IMR-90 (cell line): ENCODE results near the gene WBP1. TPM values are rescaled to one million over a fixed set of nuclear protein-coding genes. Genes with fewer than 3 reads are reported as not detected.
"Not testable (repeated sequence)": the region's sequence is repeated elsewhere in the genome, so short reads cannot be mapped to it uniquely, and the experiment has no call there.

Experiments used
- ATAC-seq: fragments of 200-7000 bp; cut with Tn5 transposase; 2 replicates; pipeline ENCODE4 v1.9.1; 2020; ENCODE audit warnings: low read depth, mild to moderate bottlenecking, moderate library complexity
- BruUV-seq: library from RNA; stranded (reverse); fragments of 400-500 nt; replicated peaks from 2 replicates; lab custom pipeline; 2021; lab: Mats Ljungman, UMichigan
- CTCF ChIA-PET: fragments of 300-600 bp; formaldehyde crosslinking; extraction: SDS; loops from one replicate; lab custom pipeline; 2021; ENCODE audit warnings: antibody characterized with exemption; lab: Yijun Ruan, JAX
- POLR2A ChIA-PET: fragments of 300-600 bp; sonication (Branson Sonifier 250); formaldehyde crosslinking; loops from one replicate; lab custom pipeline; 2022; ENCODE audit warnings: antibody characterized with exemption; ENCODE audit not compliant: unreplicated experiment; lab: Charles Lee
- DNase-seq: peaks from one replicate; pipeline ENCODE4 v3.0.0; 2013
- H2AFZ ChIP-seq: replicated peaks from 2 replicates; pipeline ENCODE3; 2013; ENCODE audit warnings: low read length, mild to moderate bottlenecking; ENCODE audit not compliant: poor library complexity
- H2AK5ac ChIP-seq: 2 replicates; pipeline ENCODE4 v1.6.1; 2013; ENCODE audit warnings: low read depth, low read length, inconsistent platforms
- H2AK9ac ChIP-seq: replicated peaks from 2 replicates; pipeline ENCODE3; 2013; ENCODE audit warnings: mild to moderate bottlenecking, low read depth, low read length, moderate library complexity; ENCODE audit not compliant: poor library complexity
- H2BK120ac ChIP-seq: 2 replicates; pipeline ENCODE4 v1.6.1; 2013; ENCODE audit warnings: low read depth, low read length, inconsistent platforms
- H2BK15ac ChIP-seq: 3 replicates; pipeline ENCODE4 v1.6.1; 2013; ENCODE audit warnings: low read depth, low read length, inconsistent platforms
- H2BK20ac ChIP-seq: 2 replicates; pipeline ENCODE4 v1.6.1; 2013; ENCODE audit warnings: low read depth, mild to moderate bottlenecking, inconsistent platforms, low read length, moderate library complexity
- H2BK5ac ChIP-seq: 2 replicates; pipeline ENCODE4 v1.6.1; 2013; ENCODE audit warnings: mild to moderate bottlenecking, low read depth, low read length, inconsistent platforms; ENCODE audit not compliant: poor library complexity, severe bottlenecking
- H3K14ac ChIP-seq: replicated peaks from 2 replicates; pipeline ENCODE4 v1.6.1; 2013; ENCODE audit warnings: low read depth, low read length, inconsistent platforms
- H3K18ac ChIP-seq: 2 replicates; pipeline ENCODE4 v1.6.1; 2013; ENCODE audit warnings: low read depth, low read length, control low read depth
- H3K23ac ChIP-seq: 2 replicates; pipeline ENCODE4 v1.6.1; 2013; ENCODE audit warnings: low read depth, low read length, inconsistent platforms
- H3K27ac ChIP-seq: 2 replicates; pipeline ENCODE4 v1.5.1; 2013; ENCODE audit warnings: mild to moderate bottlenecking, control low read depth, low read length; ENCODE audit not compliant: insufficient read depth
- H3K27me3 ChIP-seq: 2 replicates; pipeline ENCODE4 v1.6.1; 2013; ENCODE audit warnings: low read length; ENCODE audit not compliant: control insufficient read depth, insufficient read depth
- H3K36me3 ChIP-seq: 2 replicates; pipeline ENCODE4 v1.6.1; 2013; ENCODE audit warnings: low read length, mixed read lengths; ENCODE audit not compliant: control insufficient read depth, insufficient read depth
- H3K4ac ChIP-seq: 2 replicates; pipeline ENCODE4 v1.6.1; 2013; ENCODE audit warnings: low read depth, low read length, inconsistent platforms
- H3K4me1 ChIP-seq: 2 replicates; pipeline ENCODE4 v1.6.1; 2013; ENCODE audit warnings: low read length, mixed read lengths; ENCODE audit not compliant: control insufficient read depth, insufficient read depth
- H3K4me2 ChIP-seq: 2 replicates; pipeline ENCODE4 v1.6.1; 2013; ENCODE audit warnings: low read depth, mild to moderate bottlenecking, control low read depth, low read length, moderate library complexity
- H3K4me3 ChIP-seq: 2 replicates; pipeline ENCODE4 v1.5.1; 2013; ENCODE audit warnings: low read depth, mild to moderate bottlenecking, control low read depth, low read length, moderate library complexity; ENCODE audit not compliant: insufficient read depth
- H3K56ac ChIP-seq: 2 replicates; pipeline ENCODE4 v1.6.1; 2013; ENCODE audit warnings: low read length, inconsistent platforms; ENCODE audit not compliant: insufficient read depth; ENCODE audit errors: extremely low read depth
- H3K79me1 ChIP-seq, 2 experiments: 2 replicates each; pipeline ENCODE4 v1.6.1; 2013; ENCODE audit warnings: low read length in 2 of 2, inconsistent platforms in 1 of 2, low read depth in 1 of 2
- H3K9ac ChIP-seq: 2 replicates; pipeline ENCODE4 v1.6.1; 2013; ENCODE audit warnings: low read depth, low read length, control low read depth
- H3K9me1 ChIP-seq: 2 replicates; pipeline ENCODE4 v1.6.1; 2013; ENCODE audit warnings: low read length, inconsistent platforms; ENCODE audit not compliant: insufficient read depth
- H3K9me3 ChIP-seq: 2 replicates; pipeline ENCODE4 v1.6.1; 2013; ENCODE audit warnings: low read length; ENCODE audit not compliant: control insufficient read depth, insufficient read depth
- H4K20me1 ChIP-seq: 2 replicates; pipeline ENCODE4 v1.6.1; 2013; ENCODE audit warnings: low read length, inconsistent platforms; ENCODE audit not compliant: insufficient read depth
- H4K5ac ChIP-seq: 2 replicates; pipeline ENCODE4 v1.6.1; 2013; ENCODE audit warnings: mild to moderate bottlenecking, low read depth, low read length, control low read depth
- H4K8ac ChIP-seq, 2 experiments: 2 replicates each; pipeline ENCODE4 v1.6.1; 2013; ENCODE audit warnings: low read depth in 2 of 2, low read length in 2 of 2, control low read depth in 1 of 2, inconsistent platforms in 1 of 2
- H4K91ac ChIP-seq: 2 replicates; pipeline ENCODE4 v1.6.1; 2013; ENCODE audit warnings: low read depth, low read length, inconsistent platforms; ENCODE audit not compliant: insufficient read depth
- WGBS, 2 experiments: methylation state at CpG; one replicate each; pipeline versions ENCODE4 v1.1.5 to v1.1.7; 2013; ENCODE audit warnings: missing lambda C conversion rate in 2 of 2; ENCODE audit not compliant: insufficient read length in 1 of 2; ENCODE audit errors: extremely low coverage in 2 of 2; 5-methylcytosine and 5-hydroxymethylcytosine counted together
- dilution Hi-C: fragments of 300-500 bp; cut with HindIII; formaldehyde crosslinking; loops from one replicate; pipeline ENCODE4 v1.14.3; 2018; ENCODE audit warnings: low sequenced_read_pairs; ENCODE audit not compliant: unreplicated experiment
- in situ Hi-C: fragments of 300-500 bp; cut with MboI; formaldehyde crosslinking; loops from 3 replicates; pipeline ENCODE4 v1.14.3; 2019; ENCODE audit warnings: low sequenced_read_pairs, inconsistent platforms, mixed read lengths
- intact Hi-C: fragments of 100-400 bp; cut with micrococcal nuclease; formaldehyde crosslinking; loops from 2 replicates; pipeline ENCODE4 v1.10.0; 2022
- polyA plus RNA-seq, 3 experiments: library from polyadenylated mRNA; depleted of rRNA; stranded (reverse); fragments of >200 nt; gene quantifications; 2 replicates each; pipeline ENCODE4 v1.2.3, GENCODE V29; 2012; ENCODE audit warnings: low replicate concordance in 1 of 3
- total RNA-seq: library from RNA; depleted of rRNA; stranded (reverse); fragments of >200 nt; gene quantifications from 2 replicates; pipeline ENCODE4 v1.2.3, GENCODE V29; 2012

WBP1 gene
- total and polyA plus RNA-seq, 2 of the 4 experiments (the other 2 are of a cell fraction), result 22.9 to 78.5 TPM

DNA sequence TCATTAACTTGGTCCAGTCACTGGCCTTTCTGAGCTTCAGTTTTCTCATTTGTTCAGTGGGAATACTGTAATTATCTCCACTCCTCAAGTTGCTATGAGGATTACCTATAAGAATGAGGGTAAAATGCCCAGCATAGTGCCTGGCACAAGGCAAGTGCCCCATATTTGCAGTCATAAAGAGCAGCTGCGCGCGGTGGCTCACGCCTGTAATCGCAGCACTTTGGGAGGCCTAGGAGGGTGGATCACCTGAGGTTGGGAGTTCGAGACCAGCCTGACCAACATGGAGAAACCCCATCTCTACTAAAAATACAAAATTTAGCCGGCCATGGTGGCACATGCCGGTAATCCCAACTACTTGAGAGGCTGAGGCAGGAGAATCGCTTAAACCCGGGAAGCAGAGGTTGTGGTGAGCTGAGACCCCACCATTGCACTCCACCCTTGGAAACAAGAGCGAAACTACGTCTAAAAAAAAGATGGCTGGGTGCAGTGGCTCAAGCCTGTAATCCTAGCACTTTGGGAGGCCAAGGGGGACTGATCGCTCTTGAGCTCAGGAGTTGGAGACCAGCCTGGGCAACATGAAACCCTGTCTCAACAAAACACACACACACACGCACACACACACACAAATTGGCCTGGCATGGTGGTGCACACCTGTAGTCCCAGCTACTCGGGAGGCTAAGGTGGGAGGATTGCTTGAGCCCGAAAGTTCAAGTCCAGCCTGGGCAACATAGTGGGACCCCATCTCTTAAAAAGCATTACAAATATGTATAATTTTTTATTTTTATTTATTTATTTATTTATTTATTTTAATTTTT lies 15.5 kb upstream of the WBP1 start:
- H3K79me1 ChIP-seq, result peaks cover 16 to 25% of the 10 kb centered on the region in 2 experiments
- H2BK15ac ChIP-seq, H3K27ac ChIP-seq, H3K56ac ChIP-seq, ATAC-seq, POLR2A ChIA-PET, H2AFZ ChIP-seq, H3K14ac ChIP-seq, H4K5ac ChIP-seq, H3K27me3 ChIP-seq, H3K18ac ChIP-seq, in situ Hi-C loops, CTCF ChIA-PET, H2AK9ac ChIP-seq, H3K9me3 ChIP-seq, H2BK5ac ChIP-seq, DNase-seq, H3K4me3 ChIP-seq, H2AK5ac ChIP-seq, H4K91ac ChIP-seq, H3K4ac ChIP-seq, BruUV-seq, H2BK20ac ChIP-seq, H2BK120ac ChIP-seq, H3K36me3 ChIP-seq, H4K8ac ChIP-seq, intact Hi-C loops, dilution Hi-C loops, H3K4me2 ChIP-seq, H3K9ac ChIP-seq, H3K23ac ChIP-seq, H4K20me1 ChIP-seq: not testable (repeated sequence)
- WGBS, 2 experiments, result 100% methylated on average over 1 of the region's 16 CpGs; no CpG with 5 or more reads in 1 of the 2 experiments
- peaks cover 17% of the 10 kb centered on the region for H3K4me1 ChIP-seq
- peaks cover 21% of the 10 kb centered on the region for H3K9me1 ChIP-seq
